HepG2 (cell line): ENCODE measurements around the gene TBC1D16. TPM values are rescaled to one million over a fixed set of nuclear protein-coding genes. Genes with fewer than 3 reads are reported as not detected.

ENCODE experiments used
- AGO2 ChIP-seq: fragments of 200-400 bp; formaldehyde crosslinking; optimal IDR thresholded peaks from 2 replicates; pipeline ENCODE3; 2017; ENCODE audit warnings: mild to moderate bottlenecking, low read depth, low read length, moderate library complexity
- FOXK2 ChIP-seq: fragments of 450-650 bp; IDR thresholded peaks from 2 replicates; pipeline ENCODE4 v1.6.1; 2016
- PCBP2 ChIP-seq: fragments of 200-400 bp; formaldehyde crosslinking; optimal IDR thresholded peaks from 2 replicates; pipeline ENCODE3; 2018; ENCODE audit warnings: low read length, low read depth; ENCODE audit not compliant: poor library complexity, severe bottlenecking
- RFX3 ChIP-seq: IDR thresholded peaks from 2 replicates; pipeline ENCODE4 v1.6.1; 2016; ENCODE audit warnings: missing biosample characterization, missing genetic modification reagents
- RXRA ChIP-seq: sonication (generic); formaldehyde crosslinking; IDR thresholded peaks from 2 replicates; pipeline ENCODE4 v1.5.1; 2020; ENCODE audit warnings: missing genetic modification reagents
- STAG1 ChIP-seq: sonication (generic); formaldehyde crosslinking; IDR thresholded peaks from 2 replicates; pipeline ENCODE4 v1.4.0; 2020; ENCODE audit warnings: missing genetic modification reagents
- XBP1 ChIP-seq: sonication (generic); formaldehyde crosslinking; IDR thresholded peaks from 2 replicates; pipeline ENCODE4 v1.5.0; 2020; ENCODE audit warnings: missing genetic modification reagents
- YY1 ChIP-seq: IDR thresholded peaks from 2 replicates; pipeline ENCODE4 v1.6.1; 2011; ENCODE audit warnings: low read length, low read depth, moderate library complexity, mild to moderate bottlenecking; ENCODE audit not compliant: insufficient read depth, insufficient replicate concordance
- ZNF282 ChIP-seq: fragments of 450-650 bp; IDR thresholded peaks from 2 replicates; pipeline ENCODE4 v1.6.1; 2018; ENCODE audit not compliant: partially characterized antibody
- ZNF484 ChIP-seq: sonication (generic); formaldehyde crosslinking; IDR thresholded peaks from 2 replicates; pipeline ENCODE4 v1.5.1; 2020; ENCODE audit warnings: mild to moderate bottlenecking, low read depth, missing genetic modification reagents, borderline replicate concordance
- ZNF788 ChIP-seq: sonication (generic); formaldehyde crosslinking; IDR thresholded peaks from 2 replicates; pipeline ENCODE4 v1.5.0; 2020; ENCODE audit warnings: mild to moderate bottlenecking, missing genetic modification reagents, borderline replicate concordance
- polyA plus RNA-seq, 8 experiments: library from polyadenylated mRNA; depleted of rRNA in 3 of 8; stranded (reverse) in 7 of 8; unstranded in 1 of 8; fragments of >200 nt; fragmentation: Illumina TruSeq in 4 of 8; extraction: Trizol in 4 of 8; gene quantifications; 2 replicates each; pipeline versions ENCODE4 v1.2.1 to v1.2.3, GENCODE V29; 2011 to 2016; ENCODE audit warnings: low read depth in 4 of 8, missing spikeins in 1 of 8, mixed read lengths in 1 of 8; ENCODE audit not compliant: insufficient read depth in 1 of 8
- total RNA-seq, 5 experiments: library from RNA; depleted of rRNA; stranded (reverse); fragments of >200 nt; fragmentation: Illumina TruSeq; extraction: Trizol; gene quantifications; 2 replicates each; pipeline ENCODE4 v1.2.3, GENCODE V29; 2016; ENCODE audit warnings: low read depth in 1 of 5
- TF ChIP-seq, protein P1 (sequence below): sonication (generic); formaldehyde crosslinking; IDR thresholded peaks from 2 replicates; pipeline ENCODE4 v1.5.0; 2020; ENCODE audit warnings: mild to moderate bottlenecking, missing genetic modification reagents
- TF ChIP-seq, protein P2 (sequence below): sonication (generic); formaldehyde crosslinking; IDR thresholded peaks from 2 replicates; pipeline ENCODE4 v1.4.0; 2020; ENCODE audit warnings: missing genetic modification reagents
- TF ChIP-seq, protein P3 (sequence below): sonication (generic); formaldehyde crosslinking; IDR thresholded peaks from 2 replicates; pipeline ENCODE4 v1.4.0; 2020; ENCODE audit warnings: mild to moderate bottlenecking, missing genetic modification reagents
- TF ChIP-seq, protein P4 (sequence below): sonication (generic); formaldehyde crosslinking; IDR thresholded peaks from 2 replicates; pipeline ENCODE4 v1.4.0; 2020; ENCODE audit warnings: missing genetic modification reagents, mild to moderate bottlenecking, borderline replicate concordance
- TF ChIP-seq, protein P5 (sequence below): sonication (generic); formaldehyde crosslinking; IDR thresholded peaks from 2 replicates; pipeline ENCODE4 v1.5.0; 2020; ENCODE audit warnings: missing genetic modification reagents

TBC1D16 gene
- total and polyA plus RNA-seq, 2 of the 13 experiments (the other 11 are each of a cell fraction or from before 2014, with no cell fraction given) = 14.9 to 24.9 TPM

DNA sequence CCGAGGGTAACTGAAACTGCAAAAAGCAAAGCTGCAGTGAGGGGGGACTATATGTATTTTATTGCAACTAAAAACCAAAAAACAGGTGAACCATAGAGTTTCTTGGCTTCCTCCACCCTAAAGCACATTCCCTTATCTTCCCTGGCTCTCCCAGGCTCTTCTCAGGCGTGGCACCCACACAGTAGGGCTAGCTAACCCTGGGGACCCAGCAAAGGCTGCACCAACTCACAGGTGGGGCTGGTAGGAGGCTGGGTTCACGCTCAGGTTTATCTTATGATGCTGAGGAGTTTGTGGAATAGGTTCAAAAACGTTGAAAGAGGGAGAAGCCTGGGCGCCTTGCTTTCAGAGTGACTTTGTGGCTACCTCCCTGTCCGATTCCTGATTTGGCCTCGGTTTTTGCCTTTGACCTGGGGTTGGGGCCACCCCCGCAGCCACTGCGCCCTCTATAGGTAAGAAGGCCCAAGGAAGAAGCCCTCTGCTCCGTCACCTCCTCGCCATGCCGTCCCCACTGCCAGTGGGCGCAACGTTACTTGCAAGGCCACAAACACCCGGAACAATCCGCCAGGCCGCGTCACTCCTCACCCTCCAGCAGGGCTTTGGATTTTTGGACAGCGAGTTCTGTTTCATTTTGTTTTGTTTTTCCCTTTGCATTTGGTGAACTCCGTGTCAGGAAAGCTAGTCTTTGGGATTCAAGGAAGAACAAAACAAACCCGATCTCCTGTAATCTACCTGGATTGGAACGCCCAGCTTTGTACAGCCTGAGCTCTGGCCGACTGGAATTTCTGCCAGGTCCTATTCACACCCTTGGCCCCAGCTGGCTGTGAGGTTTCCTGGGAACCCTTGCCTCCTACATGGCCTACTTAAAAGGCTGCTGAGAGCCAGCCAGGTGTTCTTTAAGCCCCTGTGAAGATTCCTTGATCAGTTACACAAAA, 60.8 kb downstream of the TBC1D16 start (continued):
- TF ChIP-seq, protein P1, sequence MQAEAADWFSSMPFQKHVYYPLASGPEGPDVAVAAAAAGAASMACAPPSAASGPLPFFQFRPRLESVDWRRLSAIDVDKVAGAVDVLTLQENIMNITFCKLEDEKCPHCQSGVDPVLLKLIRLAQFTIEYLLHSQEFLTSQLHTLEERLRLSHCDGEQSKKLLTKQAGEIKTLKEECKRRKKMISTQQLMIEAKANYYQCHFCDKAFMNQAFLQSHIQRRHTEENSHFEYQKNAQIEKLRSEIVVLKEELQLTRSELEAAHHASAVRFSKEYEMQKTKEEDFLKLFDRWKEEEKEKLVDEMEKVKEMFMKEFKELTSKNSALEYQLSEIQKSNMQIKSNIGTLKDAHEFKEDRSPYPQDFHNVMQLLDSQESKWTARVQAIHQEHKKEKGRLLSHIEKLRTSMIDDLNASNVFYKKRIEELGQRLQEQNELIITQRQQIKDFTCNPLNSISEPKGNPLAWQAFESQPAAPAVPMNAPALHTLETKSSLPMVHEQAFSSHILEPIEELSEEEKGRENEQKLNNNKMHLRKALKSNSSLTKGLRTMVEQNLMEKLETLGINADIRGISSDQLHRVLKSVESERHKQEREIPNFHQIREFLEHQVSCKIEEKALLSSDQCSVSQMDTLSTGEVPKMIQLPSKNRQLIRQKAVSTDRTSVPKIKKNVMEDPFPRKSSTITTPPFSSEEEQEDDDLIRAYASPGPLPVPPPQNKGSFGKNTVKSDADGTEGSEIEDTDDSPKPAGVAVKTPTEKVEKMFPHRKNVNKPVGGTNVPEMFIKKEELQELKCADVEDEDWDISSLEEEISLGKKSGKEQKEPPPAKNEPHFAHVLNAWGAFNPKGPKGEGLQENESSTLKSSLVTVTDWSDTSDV (CRISPR knock-in tag) = no peak
- TF ChIP-seq, protein P2, sequence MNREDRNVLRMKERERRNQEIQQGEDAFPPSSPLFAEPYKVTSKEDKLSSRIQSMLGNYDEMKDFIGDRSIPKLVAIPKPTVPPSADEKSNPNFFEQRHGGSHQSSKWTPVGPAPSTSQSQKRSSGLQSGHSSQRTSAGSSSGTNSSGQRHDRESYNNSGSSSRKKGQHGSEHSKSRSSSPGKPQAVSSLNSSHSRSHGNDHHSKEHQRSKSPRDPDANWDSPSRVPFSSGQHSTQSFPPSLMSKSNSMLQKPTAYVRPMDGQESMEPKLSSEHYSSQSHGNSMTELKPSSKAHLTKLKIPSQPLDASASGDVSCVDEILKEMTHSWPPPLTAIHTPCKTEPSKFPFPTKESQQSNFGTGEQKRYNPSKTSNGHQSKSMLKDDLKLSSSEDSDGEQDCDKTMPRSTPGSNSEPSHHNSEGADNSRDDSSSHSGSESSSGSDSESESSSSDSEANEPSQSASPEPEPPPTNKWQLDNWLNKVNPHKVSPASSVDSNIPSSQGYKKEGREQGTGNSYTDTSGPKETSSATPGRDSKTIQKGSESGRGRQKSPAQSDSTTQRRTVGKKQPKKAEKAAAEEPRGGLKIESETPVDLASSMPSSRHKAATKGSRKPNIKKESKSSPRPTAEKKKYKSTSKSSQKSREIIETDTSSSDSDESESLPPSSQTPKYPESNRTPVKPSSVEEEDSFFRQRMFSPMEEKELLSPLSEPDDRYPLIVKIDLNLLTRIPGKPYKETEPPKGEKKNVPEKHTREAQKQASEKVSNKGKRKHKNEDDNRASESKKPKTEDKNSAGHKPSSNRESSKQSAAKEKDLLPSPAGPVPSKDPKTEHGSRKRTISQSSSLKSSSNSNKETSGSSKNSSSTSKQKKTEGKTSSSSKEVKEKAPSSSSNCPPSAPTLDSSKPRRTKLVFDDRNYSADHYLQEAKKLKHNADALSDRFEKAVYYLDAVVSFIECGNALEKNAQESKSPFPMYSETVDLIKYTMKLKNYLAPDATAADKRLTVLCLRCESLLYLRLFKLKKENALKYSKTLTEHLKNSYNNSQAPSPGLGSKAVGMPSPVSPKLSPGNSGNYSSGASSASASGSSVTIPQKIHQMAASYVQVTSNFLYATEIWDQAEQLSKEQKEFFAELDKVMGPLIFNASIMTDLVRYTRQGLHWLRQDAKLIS (CRISPR knock-in tag) = no peak
- TF ChIP-seq RFX3 (CRISPR knock-in tag) = no peak
- peak; percentile 13 for TF ChIP-seq YY1
- no peak for TF ChIP-seq FOXK2
- no peak for TF ChIP-seq ZNF484 (CRISPR knock-in tag)
- peak; percentile 49; the same call in 1 of the 2 replicates for TF ChIP-seq STAG1 (CRISPR knock-in tag)
- 0 out of 2 replicates have a peak, but pooled peaks have one; percentile 37 for TF ChIP-seq ZNF788
- TF ChIP-seq, protein P3, sequence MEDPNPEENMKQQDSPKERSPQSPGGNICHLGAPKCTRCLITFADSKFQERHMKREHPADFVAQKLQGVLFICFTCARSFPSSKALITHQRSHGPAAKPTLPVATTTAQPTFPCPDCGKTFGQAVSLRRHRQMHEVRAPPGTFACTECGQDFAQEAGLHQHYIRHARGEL (CRISPR knock-in tag) = no peak
- no peak for TF ChIP-seq PCBP2
- no peak for TF ChIP-seq ZNF282
- TF ChIP-seq RXRA = 0 out of 2 replicates have a peak, but pooled peaks have one; percentile 13
- TF ChIP-seq, protein P4, sequence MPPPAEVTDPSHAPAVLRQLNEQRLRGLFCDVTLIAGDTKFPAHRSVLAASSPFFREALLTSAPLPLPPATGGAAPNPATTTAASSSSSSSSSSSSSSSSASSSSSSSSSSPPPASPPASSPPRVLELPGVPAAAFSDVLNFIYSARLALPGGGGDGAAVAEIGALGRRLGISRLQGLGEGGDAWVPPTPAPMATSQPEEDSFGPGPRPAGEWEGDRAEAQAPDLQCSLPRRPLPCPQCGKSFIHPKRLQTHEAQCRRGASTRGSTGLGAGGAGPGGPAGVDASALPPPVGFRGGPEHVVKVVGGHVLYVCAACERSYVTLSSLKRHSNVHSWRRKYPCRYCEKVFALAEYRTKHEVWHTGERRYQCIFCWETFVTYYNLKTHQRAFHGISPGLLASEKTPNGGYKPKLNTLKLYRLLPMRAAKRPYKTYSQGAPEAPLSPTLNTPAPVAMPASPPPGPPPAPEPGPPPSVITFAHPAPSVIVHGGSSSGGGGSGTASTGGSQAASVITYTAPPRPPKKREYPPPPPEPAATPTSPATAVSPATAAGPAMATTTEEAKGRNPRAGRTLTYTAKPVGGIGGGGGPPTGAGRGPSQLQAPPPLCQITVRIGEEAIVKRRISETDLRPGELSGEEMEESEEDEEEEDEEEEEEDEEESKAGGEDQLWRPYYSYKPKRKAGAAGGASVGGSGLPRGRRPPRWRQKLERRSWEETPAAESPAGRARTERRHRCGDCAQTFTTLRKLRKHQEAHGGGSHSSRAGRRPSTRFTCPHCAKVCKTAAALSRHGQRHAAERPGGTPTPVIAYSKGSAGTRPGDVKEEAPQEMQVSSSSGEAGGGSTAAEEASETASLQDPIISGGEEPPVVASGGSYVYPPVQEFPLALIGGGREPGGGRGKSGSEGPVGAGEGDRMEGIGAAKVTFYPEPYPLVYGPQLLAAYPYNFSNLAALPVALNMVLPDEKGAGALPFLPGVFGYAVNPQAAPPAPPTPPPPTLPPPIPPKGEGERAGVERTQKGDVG (CRISPR knock-in tag) = peak; percentile 74; the same call in 1 of the 2 replicates
- TF ChIP-seq AGO2 = no peak
- no peak for TF ChIP-seq XBP1 (CRISPR knock-in tag)
- TF ChIP-seq, protein P5, sequence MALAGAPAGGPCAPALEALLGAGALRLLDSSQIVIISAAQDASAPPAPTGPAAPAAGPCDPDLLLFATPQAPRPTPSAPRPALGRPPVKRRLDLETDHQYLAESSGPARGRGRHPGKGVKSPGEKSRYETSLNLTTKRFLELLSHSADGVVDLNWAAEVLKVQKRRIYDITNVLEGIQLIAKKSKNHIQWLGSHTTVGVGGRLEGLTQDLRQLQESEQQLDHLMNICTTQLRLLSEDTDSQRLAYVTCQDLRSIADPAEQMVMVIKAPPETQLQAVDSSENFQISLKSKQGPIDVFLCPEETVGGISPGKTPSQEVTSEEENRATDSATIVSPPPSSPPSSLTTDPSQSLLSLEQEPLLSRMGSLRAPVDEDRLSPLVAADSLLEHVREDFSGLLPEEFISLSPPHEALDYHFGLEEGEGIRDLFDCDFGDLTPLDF (CRISPR knock-in tag) = no peak
